ENCODE data around the gene SMPX.

The SMPX gene

DNA sequence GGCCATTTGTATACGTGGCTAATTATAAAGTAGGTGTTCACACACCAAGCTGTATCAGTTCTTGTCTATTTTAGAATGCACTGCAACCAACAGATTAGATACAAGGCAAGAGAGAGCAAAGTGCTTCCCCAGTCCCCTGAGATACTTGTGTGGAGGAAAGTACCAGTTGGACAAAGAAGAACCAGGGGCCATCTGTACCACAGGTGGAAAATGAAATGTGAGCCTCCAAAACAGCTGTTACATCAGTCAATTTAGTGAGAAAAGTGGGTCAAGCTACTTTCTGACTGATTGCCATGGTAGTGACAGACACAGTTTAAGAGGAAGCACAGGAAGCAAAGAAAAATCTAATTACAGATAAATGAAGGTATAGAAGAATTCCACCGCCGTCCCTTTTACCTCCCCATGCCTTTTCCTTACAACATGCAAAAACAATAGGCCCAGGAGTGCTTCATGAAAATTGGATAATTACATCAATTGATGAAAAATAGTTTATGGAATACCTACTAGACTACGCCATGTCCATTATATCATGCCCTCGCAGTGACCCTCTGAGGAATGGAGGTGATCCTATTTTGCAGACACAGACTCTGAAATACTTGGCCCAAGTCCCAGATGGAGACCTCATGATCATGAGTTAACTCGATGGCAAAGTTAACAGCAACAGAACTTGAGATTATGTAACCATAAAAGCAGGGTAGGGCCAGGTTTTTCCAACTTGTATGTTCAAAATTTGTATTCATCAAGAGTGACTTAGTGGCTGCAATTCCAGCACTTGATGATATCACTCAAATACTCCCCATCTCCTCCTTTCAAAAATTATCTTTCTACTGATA, 15.8 kb downstream of the SMPX start:
- DNase-seq = no peak

DNA sequence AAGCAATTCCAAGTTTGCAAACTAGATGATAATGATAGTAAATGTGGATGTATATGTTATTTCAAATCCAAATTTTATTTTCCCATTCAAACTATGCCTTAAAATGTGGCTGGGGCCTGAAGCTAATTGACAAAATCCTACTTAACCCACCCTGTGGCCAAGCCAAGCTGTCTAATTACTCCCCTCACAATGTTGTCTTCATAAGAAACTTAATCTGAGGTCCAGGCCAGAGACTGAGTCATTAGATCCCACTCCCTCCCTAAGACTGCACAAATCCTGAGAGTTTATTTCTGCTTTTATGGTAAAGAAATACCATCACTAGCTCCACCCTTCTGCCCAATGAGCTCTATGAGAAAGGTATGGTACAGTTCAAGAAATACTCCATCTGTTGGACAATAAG, 16.6 kb downstream of the SMPX start:
- DNase-seq = no peak

DNA sequence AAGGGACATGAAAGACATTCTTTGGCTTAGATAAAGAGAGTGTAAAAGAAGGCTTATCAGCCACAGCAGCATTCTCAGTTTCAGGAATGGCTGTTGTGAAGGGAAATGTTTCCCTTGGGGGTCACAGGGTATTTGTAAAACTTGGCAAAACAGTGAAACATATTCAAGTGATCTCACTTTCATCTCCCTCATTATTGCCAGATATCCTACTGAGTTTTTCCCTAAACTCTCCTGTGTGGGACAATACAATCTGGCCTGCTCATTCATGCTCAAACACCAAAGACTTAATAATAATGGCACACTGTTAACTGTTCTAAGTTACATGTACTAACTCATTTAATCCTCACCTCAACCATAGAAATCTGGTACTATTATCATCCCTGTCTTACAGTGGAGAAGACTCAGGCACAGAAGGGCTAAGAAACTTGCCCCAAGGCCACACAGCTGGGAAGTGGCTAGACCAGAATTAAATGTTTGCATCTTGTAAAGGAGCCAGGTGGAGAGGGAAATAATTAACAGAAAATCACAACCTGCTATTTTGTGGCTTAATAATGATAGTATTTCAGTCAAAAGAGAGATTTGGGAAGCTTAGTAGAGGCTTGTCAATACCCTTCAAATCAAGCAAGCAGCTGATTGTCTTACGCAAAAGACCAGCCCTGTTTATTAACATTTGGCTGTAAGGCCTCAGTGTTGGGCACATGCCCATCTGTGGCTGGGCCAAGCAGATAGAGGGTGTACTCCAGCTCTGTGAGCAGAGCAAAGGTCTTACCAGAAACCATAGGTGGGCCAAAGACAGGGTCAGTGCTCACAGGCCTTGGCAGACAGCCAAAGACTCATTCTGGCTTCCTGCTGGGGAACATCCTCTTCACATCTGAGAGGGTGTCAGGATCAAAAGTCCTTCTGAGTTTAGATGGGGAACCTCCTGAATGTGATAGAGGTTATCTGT, 17.3 kb downstream of the SMPX start:
- no peak for DNase-seq

DNA sequence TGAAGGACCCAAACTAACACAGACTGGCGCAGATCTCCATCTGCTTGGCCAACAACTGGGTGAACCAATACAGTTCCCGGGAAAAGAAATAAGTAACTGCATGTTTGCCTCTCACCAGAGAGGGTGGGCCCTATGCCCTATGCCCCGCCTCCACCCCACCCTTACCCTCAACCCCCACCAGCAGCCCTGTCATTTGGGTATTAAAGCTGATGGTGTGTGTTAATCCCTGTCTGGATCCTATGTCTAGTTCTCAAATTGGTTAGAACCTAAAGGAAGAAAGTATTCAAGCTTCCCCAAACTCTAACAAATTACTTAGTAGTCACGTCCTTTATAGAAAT, 19.0 kb downstream of the SMPX start:
- DNase-seq = no peak

DNA sequence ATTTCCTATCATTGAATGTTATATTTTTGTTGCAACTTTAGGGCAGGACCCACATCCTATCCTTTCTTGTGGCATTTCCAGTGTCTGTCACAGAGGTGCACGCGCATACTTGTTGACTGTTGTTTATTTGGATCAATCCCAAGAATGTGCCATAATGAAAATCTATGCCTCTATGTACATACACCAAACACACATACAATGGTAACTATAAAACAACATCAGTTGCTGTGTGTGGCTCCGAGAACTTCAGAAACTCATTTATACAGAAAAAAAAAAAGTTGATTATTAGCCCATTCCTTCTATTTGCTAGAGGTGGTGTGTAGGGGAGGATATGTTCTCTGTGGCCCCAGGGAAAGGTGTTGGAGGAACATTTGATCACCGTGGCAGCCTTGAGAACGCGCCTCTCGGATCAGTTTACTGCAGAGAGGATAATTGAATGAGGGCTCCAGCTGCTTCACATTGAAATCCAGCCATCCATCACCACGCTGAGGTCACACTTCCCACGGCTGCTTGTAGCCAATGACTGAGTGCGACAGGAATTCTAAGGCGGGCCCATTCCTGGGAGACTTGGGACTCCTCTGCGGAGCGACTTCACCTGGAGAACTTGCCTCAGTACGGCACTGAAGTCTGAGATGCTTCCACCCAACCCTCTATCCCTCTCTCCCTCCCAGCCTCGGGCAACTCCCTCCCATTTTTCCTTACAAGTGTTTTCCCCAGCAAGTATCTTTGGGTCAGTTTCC, 19.5 kb downstream of the SMPX start:
- DNase-seq = no peak

DNA sequence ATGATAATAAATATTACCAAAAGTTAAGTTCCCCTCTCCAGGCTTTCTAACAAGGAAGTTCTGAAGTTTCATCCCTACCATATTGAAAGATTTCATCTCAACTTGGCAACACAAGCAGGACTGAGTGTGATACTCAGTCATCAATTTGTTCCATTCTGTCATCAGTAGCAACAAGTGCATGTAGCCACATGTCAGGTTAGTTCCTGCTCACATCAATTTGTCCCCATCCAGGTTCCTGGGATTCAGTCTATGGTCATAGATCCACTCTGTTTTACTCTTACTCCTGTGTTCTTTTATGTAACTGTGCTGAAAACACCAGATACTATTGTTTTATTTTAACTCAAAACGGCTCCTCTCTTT, 22.2 kb downstream of the SMPX start:
- no peak for DNase-seq

DNA sequence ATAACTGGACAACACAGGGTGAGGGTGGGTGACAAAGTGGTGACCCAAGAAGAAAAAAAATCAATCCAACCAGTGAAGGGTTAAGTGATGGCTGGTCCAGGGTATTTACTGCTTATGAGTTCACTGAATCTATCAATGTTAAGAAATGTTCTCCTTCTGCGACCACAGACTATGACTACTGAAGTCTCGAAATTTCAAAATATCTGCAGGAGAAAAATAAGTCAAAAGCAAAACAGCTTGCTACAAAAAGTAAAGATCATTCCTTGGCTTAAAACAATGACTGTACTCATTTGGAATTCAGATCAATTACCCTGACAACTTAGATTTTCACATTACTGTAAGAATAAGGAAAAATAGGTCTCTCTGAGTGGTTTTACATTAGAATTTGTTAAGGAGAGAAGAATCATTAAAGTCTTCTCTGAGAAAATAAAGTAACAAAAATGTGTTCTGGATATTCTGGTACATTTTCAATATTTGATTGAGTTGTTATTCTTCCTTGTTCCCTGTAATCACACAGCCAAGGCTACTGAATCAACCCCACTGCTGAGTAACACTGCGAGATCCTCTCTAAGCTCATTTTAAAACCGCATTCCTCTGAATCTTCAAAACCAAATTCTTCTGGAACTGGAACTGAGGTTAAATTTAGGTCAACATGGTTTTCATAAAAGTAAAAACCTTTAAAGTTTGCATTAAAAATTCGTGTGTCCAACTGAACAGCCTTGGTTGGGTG, 22.7 kb downstream of the SMPX start:
- DNase-seq = no peak

DNA sequence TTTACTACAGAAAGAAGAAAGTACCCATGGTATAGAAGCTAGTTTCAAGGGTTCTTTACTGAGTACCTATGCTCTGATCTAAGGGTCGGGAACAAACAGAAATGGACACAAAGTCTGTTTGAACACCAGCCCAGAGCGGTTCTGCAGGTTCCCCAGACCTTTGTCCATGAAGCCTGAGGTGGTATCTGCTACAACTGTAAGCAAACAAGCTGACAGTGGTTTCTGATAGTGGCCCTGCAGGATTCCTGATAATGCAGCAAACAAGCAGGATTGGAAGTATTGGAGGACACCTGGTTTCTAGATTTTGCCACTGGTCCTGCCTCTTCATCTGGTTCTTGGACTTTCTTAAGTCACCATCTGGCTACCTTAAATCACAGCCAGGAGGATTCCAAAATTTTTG, 23.7 kb downstream of the SMPX start:
- DNase-seq = no peak

DNA sequence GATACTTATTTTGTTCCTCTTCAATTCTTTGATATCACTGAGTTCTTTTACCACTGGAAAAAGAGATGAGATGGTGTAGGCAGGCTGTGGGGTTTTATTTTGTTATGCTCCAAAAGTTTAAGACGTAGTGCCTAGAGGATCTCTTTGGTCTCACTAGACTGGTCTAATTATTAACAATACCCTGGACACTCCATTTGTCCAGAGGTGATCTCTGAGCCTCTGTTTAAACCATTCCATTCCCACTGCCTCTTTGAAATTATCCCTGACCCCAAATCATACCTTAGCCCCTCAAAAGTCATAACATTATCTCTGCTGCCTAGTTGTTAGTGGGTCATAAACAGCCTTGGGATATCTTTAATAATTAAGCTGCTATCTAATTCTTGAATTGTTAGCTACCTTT, 24.2 kb downstream of the SMPX start:
- DNase-seq = no peak

DNA sequence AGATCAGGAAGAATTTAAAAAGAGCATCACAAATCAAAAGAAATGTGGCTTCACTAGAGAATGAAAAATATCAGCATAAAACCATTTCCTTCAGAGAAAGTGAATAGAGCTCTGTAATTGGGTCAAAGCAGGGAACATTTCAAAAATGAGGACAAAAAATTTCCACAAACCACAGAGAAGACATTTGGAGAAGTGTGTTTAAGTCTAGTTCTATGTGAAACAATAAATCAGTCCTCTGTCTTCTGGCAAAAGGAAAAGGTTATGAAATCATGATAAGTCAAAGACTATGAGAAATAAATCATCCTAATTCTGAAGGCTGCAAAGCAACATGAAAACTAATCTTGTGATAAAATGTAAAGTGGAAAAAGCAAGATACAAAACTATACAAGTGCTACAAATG, 27.9 kb downstream of the SMPX start:
- no peak for DNase-seq

DNA sequence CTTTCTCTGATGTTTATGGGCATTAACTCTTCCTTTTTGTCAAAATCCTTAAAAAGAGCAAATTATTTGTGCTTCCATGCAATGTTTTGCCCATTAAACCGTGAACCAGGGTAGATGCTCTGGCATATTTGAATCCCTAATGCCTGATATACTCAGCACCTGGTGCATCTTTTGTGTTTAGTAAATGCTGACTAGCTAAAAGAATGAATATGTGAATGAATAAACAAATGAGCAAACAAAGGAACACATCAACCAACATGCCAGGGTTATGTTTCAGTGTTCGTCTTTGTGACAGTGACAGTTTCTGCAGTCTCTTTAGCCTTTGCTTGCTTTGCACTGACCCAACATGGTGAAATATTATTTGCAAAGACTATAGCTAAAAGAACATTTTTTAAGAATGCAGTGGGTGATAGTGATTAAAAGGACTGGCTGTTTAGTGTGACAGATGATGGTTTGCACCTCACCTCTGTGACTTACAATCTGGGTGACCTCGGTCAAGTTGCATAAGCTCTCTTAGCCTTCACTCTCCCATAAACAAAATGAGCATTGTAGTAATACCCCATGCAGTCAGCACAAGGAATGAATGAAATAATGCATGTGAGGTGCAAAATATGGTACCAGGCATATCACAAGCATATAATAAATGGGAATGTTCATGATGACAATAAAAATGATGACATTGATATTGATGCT, 29.5 kb downstream of the SMPX start:
- no peak for DNase-seq

DNA sequence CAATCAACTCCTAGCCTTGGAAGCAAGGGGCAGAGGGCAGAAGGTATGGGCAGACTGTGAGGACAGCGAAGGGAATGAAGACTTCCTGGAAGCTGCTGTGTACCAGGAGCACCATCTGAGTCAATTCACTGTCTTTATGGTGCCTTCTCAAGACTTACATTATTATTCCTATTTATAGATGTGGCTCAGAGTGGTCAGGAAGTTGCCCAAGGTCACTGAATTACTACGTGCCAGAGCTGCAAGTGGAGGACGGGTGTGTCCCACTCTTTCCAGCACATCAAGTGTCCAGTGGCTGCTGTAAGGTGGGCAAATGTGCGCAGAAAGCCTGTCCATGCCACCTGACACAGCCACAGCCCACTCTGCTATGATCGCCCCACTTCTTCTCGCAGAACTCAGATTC, 32.0 kb downstream of the SMPX start:
- no peak for DNase-seq

DNA sequence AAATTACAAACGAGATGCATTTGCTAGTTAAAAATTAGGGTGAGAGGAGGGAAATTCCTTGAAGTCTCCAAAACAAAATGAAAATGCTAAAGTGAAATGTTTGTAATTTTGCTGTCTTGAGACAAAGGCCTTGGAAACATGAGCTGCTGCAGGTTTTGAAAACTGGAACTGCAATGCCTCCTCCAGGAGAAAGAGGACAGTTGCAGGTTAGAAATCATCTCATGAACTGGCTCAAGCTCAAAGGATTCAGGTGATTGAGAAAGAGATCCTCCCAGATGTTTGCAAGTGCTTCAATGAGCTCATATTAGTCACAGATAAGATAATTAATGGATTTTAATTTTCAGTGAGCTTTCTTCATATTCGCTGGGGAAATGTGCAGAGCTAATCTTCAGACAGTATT, 32.4 kb downstream of the SMPX start:
- DNase-seq = no peak

DNA sequence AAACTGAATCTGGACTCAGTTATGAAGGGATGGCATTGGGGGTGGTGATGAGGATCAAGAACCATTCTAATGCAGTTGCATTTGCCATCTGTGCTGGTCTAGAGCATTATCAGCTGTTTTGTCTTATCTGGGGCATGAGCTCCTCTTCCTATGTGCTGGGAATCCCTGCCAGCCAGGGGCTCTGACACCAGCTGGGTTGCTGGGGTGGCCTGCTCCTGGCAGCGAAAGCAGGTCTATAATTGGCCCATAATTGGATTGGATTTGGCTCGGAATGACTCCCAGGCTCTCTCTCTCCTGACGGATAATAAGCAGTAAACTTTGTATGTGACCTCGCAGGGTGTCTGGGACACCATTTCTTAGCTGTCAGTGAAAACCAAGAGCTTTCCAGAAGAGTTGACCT, 34.1 kb downstream of the SMPX start:
- DNase-seq = no peak

DNA sequence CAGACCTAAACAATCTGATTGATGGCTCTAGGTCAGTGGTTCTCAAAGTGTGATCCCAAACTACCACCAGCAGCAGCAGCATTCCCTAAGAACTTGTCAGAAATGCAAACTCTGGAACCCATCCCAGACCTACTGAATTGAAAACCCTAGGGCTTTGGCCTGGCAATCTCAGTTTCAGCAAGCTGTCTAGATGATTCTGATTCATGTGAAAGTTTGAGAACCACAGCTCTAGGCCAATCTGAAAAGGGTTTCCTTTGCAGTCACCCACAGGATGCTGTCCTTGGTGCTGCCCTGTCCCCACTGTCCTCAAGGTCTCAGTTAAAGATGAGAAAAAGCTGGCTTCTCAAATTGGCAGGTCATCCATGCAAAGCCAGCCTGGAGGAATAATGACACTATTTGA, 34.8 kb downstream of the SMPX start:
- no peak for DNase-seq

DNA sequence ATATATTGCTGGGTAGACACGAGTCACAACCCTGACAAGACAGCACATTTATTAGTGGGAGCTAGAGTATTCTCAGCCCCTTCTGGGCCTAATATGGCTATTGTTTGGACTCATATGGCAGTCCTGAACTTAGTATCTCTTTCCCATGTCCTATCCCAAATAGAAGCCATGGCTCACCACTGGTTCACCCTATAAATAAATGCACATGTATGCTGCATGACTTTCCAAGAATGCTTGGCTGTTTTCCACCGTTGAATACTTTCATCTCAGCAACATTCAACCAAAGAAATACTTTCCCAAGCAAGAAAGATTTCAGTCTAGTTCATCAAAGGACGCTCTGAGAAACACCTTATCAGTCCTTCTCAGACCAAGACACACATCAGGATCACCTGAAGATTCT, 36.7 kb downstream of the SMPX start:
- DNase-seq = no peak

DNA sequence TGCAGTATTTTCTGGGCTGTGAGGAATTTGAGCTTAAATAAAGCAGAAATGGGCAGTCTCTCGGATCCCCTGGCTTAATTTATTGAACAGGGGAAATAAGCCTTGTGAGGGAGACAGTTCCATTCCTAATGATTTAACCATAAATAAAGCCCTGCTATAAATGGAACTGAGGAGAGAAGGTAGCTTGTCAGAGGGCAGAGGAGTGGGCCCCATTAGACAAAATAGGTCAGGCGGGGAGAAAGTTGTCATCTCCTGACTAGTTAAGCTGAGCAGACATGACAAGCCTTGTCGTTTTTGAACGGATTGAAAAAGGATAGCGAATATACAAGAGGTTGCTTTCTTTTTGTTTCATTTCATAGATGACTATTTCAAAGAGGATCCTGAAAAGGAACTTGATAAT, 39.3 kb downstream of the SMPX start:
- DNase-seq = no peak

DNA sequence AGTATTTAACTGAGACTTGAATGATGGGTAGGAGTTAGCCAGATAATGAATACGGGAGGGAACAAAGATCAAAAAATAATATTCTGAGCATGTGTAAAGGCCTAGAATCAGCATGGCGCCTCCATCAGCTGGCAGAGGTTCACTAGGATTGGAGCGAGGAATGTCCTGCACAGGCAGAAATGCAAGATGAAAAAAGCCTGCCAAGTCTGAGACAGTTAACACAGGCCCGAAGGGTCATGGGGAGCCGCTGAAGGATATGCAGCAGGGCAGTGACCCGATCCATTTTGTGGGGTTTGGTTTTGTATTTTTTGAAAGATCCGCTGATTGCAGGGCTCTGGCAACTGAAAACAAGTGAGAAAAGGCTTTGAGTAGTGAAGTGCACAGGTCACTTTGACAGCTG, 40.1 kb downstream of the SMPX start:
- DNase-seq = no peak

DNA sequence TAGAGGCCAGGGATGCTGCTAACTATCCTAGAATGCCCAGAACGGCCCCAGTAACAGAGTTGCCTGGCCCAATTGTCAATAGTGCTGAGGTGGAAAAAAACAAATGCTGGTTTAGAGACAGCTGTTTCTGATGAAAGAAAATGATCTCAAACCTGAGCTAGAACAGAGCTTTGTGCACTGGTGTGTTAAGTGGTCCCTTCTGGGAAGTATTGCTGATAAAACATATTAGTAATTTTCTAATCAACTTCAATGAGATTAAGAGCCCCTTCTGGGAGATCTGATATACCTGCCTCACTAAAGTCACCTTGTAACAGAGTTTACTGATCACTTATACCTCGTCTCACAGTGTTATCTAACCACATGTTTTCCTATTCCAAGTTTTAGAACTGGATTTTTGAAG, 42.1 kb downstream of the SMPX start:
- DNase-seq = no peak

DNA sequence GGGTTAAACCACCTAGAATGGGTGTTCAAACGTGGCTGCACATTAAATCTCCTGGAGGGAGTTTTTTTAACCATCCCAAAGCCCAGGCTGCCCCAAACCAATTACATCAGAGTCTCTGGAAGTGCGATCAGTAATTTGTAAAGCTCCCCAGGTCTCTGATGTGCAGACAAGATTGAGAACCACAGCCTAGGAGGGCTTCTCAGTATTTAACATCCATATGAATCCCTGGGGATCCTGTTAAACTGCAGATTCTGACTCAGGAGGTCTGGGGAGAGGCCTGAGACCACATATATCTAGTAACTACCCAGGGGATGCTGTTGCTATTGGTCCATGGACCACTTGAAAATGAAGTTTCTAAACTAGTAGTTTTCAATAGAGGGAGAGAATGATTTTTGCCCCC, 42.6 kb downstream of the SMPX start:
- no peak for DNase-seq

DNA sequence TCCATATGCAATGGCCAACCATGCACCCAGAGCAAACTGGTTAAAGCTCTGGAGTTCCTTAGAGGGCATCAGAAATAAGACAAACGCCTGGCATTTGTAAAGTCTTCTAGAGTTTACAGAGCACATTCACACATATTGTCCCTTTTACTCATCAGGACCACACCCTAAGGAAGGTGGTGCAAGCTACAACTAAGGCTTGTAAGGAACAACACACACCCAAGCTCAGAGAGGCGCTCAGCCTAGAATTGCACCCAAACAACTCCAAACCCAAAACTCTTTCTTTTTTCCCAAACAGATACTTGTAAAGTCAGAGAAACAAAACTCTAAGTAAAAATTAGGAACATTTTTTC, 46.1 kb downstream of the SMPX start:
- DNase-seq = no peak

DNA sequence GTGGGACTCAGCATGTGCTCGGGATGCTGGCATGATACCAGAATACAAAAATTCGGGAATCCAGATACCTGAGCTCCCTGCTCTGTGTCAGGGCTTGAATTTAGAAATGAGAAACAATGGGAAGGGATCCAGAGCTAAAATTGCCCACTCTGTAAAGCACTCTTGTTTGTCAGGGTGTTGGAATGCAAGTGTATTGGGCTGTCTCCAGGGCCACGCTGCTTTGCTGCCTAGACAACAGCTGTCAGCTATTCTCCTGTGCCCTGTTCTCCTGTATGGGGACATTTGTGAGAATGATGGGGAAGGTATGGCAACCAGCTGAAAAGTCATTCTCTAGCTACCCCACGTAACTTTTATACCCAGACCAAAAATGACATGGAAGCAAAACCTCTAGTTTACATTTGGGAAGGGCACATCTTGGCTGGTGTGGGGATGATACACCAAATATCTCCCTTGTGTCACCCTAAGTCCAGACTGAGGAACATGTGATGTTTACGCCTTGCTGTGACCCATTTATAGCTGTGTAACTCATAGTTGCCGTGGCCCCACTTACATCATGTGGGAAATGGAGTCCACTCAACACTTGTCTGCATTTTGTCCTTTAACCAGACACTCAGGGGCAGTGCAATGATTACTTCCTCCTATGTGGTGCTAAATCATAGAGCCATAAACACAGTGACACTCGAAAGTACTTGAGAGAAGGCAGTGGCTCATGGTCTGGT, 46.6 kb downstream of the SMPX start:
- DNase-seq = no peak
